ENCODE results near the gene WWOX. TPM values are rescaled to one million over a fixed set of nuclear protein-coding genes. Genes with fewer than 3 reads are reported as not detected.

WWOX gene
- total RNA-seq, 1 experiment from 2014 or later = 15.6 TPM

GRCh38 chr16:78297066-78297666 lies 197.7 kb downstream of the WWOX start:
- no peaks in the 10 kb centered on the region for H3K27me3 Mint-ChIP-seq (ENCODE audit: low read depth)
- Histone ChIP-seq H3K18ac (ENCODE audit: insufficient read length, low read depth, low read length) (no peak overlapping the region), H4K8ac (replicated peaks; ENCODE audit: insufficient read length, low read depth, low read length) (no peak overlapping the region), H4K20me1 (ENCODE audit: control insufficient read depth, insufficient read depth, insufficient read length) (no peaks in the 10 kb centered on the region), H2BK120ac (ENCODE audit: low read depth, low read length, poor library complexity, severe bottlenecking) (no peak overlapping the region), H4K91ac (ENCODE audit: insufficient read length, low read depth, low read length) (no peak overlapping the region), H2AFZ (ENCODE audit: low read length) (no peak overlapping the region), H3K4ac (ENCODE audit: low read depth, low read length) (no peak overlapping the region), H3K9me3 (ENCODE audit: control insufficient read depth, low read depth, low read length) (no peaks in the 10 kb centered on the region), H2BK15ac (ENCODE audit: low read depth, low read length) (no peak overlapping the region), H2BK20ac (ENCODE audit: low read depth, low read length, poor library complexity, severe bottlenecking) (no peak overlapping the region), H3K27me3 (ENCODE audit: insufficient read depth, low read length) (no peaks in the 10 kb centered on the region), H3T11ph (ENCODE audit: low read length) (no peak overlapping the region), H3K9ac (ENCODE audit: extremely low read depth, insufficient read length, low read length) (no peak overlapping the region), H2BK5ac (ENCODE audit: insufficient read length, low read length) (no peak overlapping the region), H3K56ac (ENCODE audit: insufficient read length, low read depth, low read length) (no peak overlapping the region), H2AK5ac (ENCODE audit: insufficient read length, low read length) (no peak overlapping the region), H3K27ac (ENCODE audit: insufficient read length, low read depth, low read length) (no peak overlapping the region), H2BK12ac (ENCODE audit: insufficient read length, low read depth, low read length) (no peak overlapping the region), H4K5ac (ENCODE audit: insufficient read length, low read depth, low read length) (no peak overlapping the region), H3K4me2 (ENCODE audit: insufficient read depth, insufficient read length, low read length) (no peak overlapping the region), H3K79me2 (ENCODE audit: insufficient read depth, low read length) (no peaks in the 10 kb centered on the region), H3K23me2 (ENCODE audit: insufficient read length, low read depth, low read length, poor library complexity, severe bottlenecking) (no peaks in the 10 kb centered on the region), H3K4me1 (ENCODE audit: insufficient read depth, low read length) (no peaks in the 10 kb centered on the region), H3K79me1 (ENCODE audit: insufficient read depth, low read depth, low read length, poor library complexity, severe bottlenecking) (no peaks in the 10 kb centered on the region), H3K14ac (ENCODE audit: insufficient read depth, low read length) (no peak overlapping the region), H3K23ac (ENCODE audit: insufficient read length, low read depth, low read length) (no peak overlapping the region)
- no peaks in the 10 kb centered on the region for H3K36me3 Mint-ChIP-seq (ENCODE audit: insufficient read depth in 1 of 3, low read depth in 3 of 3)
- no peak overlapping the region for H3K27ac Mint-ChIP-seq
- no peak for DNase-seq
- WGBS (ENCODE audit: extremely low coverage, insufficient read length, low lambda C conversion rate) = no CpG with 5 or more reads among the region's 6 CpGs
- H3K4me1 Mint-ChIP-seq = peaks cover 3 to 11% of the 10 kb centered on the region in 2 experiments; a peak in 3 of 4 replicates
- no peak overlapping the region for H3K4me3 Mint-ChIP-seq
- H3K9me3 Mint-ChIP-seq = no peaks in the 10 kb centered on the region; a peak in 1 of 5 replicates
- TF ChIP-seq CTCF (conservative IDR thresholded peaks at IDR 0.05) = no peak
